Heart right ventricle (tissue), 16 donors: Measurements from ENCODE around the gene SEMA3E. TPM values are rescaled to one million over a fixed set of nuclear protein-coding genes. Genes with fewer than 3 reads are reported as not detected.

Source experiments
- ATAC-seq, 8 donors: fragments of 200-7000 bp; cut with Tn5 transposase; one replicate each; pipeline ENCODE4 v1.9.1; 2020; ENCODE audit warnings: mild to moderate bottlenecking in 8 of 8, moderate library complexity in 8 of 8, moderate number of reproducible peaks in 1 of 8
- DNase-seq, 2 donors: peaks; one replicate each; pipeline ENCODE4 v3.0.0-alpha.2; 2020
- H3K27ac ChIP-seq, 10 donors: fragments of 200-600 bp; sonication (generic) in 2 of 10; one replicate each; pipeline versions ENCODE4 v1.5.0 to v1.8.0; 2020 to 2022; ENCODE audit warnings: mild to moderate bottlenecking in 3 of 10
- H3K27me3 ChIP-seq, 7 donors: fragments of 200-600 bp; one replicate each; pipeline ENCODE4 v1.8.0; 2021 to 2022; ENCODE audit warnings: mild to moderate bottlenecking in 2 of 7
- H3K36me3 ChIP-seq, 9 donors: fragments of 200-600 bp; sonication (generic) in 1 of 9; one replicate each; pipeline versions ENCODE4 v1.5.0 to v1.8.0; 2020 to 2022; ENCODE audit warnings: mild to moderate bottlenecking in 2 of 9
- H3K4me1 ChIP-seq, 9 donors: fragments of 200-600 bp; sonication (generic) in 1 of 9; one replicate each; pipeline versions ENCODE4 v1.5.0 to v1.8.0; 2020 to 2022; ENCODE audit warnings: mild to moderate bottlenecking in 4 of 9
- H3K4me3 ChIP-seq, 10 donors: fragments of 200-600 bp; sonication (generic) in 2 of 10; one replicate each; pipeline versions ENCODE4 v1.5.0 to v1.8.0; 2020 to 2022; ENCODE audit warnings: mild to moderate bottlenecking in 7 of 10, moderate library complexity in 2 of 10
- H3K9me3 ChIP-seq, 11 donors: fragments of 200-600 bp in 10 of 11; sonication (generic) in 2 of 11; one replicate each; pipeline versions ENCODE4 v1.5.0 to v1.8.0; 2013 to 2022; ENCODE audit warnings: mild to moderate bottlenecking in 2 of 11, control low read depth in 1 of 11, moderate library complexity in 1 of 11
- WGBS, 2 donors: extraction: QIAGEN DNeasy Blood & Tissue Kit; methylation state at CpG; one replicate each; pipeline ENCODE4 v1.1.7; 2013; ENCODE audit warnings: inconsistent platforms in 1 of 2; 5-methylcytosine and 5-hydroxymethylcytosine counted together
- intact Hi-C, 10 donors: fragments of 100-400 bp; cut with DNase I; formaldehyde crosslinking; loops; one replicate each; pipeline versions ENCODE4 v1.11.1 to v1.14.2; 2022
- polyA plus RNA-seq, 2 donors: library from polyadenylated mRNA; stranded (reverse); fragments of 200-250 nt; gene quantifications; one replicate each; pipeline ENCODE4 v1.2.3, GENCODE V29; 2013
- total RNA-seq, 10 donors: library from RNA; stranded (reverse); fragmentation: NEBNext Ultra II Directional in 3 of 10; extraction: Animal tissue kit (Norgen Biotek cat#: 25700) in 3 of 10; gene quantifications; one replicate each; pipeline versions ENCODE4 v1.2.1 to v1.2.4, GENCODE V29; 2021 to 2023
- TF ChIP-seq, protein P1 (sequence below), 9 donors: fragments of 200-600 bp; sonication (generic) in 2 of 9; IDR thresholded peaks; one replicate each; pipeline versions ENCODE4 v1.5.0 to v1.8.0; 2021 to 2022; ENCODE audit warnings: antibody characterized with exemption in 9 of 9, mild to moderate bottlenecking in 5 of 9, moderate library complexity in 1 of 9
- donor health status: Arrhythmogenic right ventricular cardiomyopathy.
- donor health status: ischemic (EF 13 %, LVEDD 7.1; RV severe dilation, severe dysfunction).
- donor health status: healthy with polysubstance abuse.
- donor health status: DM: no; HTN: yes; CAD: no.
- donor health status: DM: no; HTN: no; CAD: no.
- donor health status: ischemic (EF 25% LVEDD 6.9; RV normal size, moderate dysfunction).
- donor health status: ischemic (EF 25% LVEDD 5.7; RV mildly dilated, moderate dysfunction).
- donor health status: healthy.
- donor health status: DM: yes; HTN: yes; CAD: no.
- donor health status: Ischemic cardiomyopathy.
- donor health status: ischemic (EF 35%, LVEDD 5.7; RV mildly dilated, moderate dysfunction).
- donor health status: nonischemic (EF 11% LVEDD 7.7; RV severe dilation, severe dysfunction).
- donor health status: DM: yes; HTN: yes; CAD: no.
- donor health status: PGD.
- donor health status: ischemic (EF 29% LVEDD 5.4; RV normal size, mild dysfunction).
- donor health status: nonischemic (EF 23%, LVEDD 6.1; RV moderate dilation, normal function).

The SEMA3E gene
- total and polyA plus RNA-seq, 12 donors, result under 0.01 to 0.53 (median 0.30) TPM; not detected in 4

DNA sequence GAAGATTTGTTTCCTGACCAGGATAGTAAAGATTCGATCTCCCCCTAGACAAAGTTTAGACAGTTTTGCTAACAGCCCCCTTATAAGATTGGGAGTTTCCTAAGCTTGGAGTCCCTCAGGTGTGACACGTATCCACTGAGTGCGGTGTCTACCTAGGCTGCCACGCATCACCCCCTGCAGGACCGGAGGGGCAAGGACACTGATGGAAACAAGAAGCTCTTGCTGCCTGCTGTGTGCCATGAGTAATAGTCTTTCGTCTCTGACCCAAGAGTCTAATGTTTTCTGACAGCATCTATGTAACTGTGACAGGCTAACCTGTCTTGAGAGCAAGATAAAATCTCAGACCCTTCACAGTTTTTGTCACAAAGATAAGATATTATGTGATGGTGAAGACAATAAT is 173.5 kb downstream of the SEMA3E start:
- H3K9me3 ChIP-seq, result no peaks in the 10 kb centered on the region
- no peaks in the 10 kb centered on the region for H3K36me3 ChIP-seq
- WGBS, 2 donors, result 44 to 55% methylated on average over 6 of the region's 6 CpGs
- no peak for DNase-seq
- no peak overlapping the region for H3K4me3 ChIP-seq
- H3K27ac ChIP-seq, result no peak overlapping the region
- H3K27me3 ChIP-seq, result no peaks in the 10 kb centered on the region
- no peaks in the 10 kb centered on the region for H3K4me1 ChIP-seq
- intact Hi-C loops, result no loop called here
- no peak for ATAC-seq
- TF ChIP-seq, protein P1, sequence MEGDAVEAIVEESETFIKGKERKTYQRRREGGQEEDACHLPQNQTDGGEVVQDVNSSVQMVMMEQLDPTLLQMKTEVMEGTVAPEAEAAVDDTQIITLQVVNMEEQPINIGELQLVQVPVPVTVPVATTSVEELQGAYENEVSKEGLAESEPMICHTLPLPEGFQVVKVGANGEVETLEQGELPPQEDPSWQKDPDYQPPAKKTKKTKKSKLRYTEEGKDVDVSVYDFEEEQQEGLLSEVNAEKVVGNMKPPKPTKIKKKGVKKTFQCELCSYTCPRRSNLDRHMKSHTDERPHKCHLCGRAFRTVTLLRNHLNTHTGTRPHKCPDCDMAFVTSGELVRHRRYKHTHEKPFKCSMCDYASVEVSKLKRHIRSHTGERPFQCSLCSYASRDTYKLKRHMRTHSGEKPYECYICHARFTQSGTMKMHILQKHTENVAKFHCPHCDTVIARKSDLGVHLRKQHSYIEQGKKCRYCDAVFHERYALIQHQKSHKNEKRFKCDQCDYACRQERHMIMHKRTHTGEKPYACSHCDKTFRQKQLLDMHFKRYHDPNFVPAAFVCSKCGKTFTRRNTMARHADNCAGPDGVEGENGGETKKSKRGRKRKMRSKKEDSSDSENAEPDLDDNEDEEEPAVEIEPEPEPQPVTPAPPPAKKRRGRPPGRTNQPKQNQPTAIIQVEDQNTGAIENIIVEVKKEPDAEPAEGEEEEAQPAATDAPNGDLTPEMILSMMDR (IDR thresholded peaks at IDR 0.05), result no peak

DNA sequence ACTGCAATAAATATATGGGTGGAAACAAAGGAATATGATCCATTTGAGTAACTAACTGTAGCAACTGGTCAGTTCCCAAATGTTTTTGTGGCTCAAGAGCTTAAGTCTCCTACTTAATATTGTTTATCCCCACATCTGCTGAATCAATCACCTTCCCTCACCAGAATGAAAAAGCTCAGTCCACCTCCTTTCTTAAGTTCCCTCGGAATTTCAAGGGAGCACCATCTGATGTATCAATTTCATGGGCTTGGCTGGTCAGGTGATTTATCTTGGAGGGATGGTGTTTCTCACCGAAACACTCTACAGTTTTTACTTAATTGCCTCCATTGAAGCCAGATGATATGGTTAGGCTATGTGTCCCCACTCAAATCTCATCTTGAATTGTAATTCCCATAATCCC is 176.6 kb downstream of the SEMA3E start:
- Histone ChIP-seq H3K27ac (no peak overlapping the region), H3K4me1 (peaks cover 0 to 9% (median 0%) of the 10 kb centered on the region in 9 donors), H3K27me3 (no peaks in the 10 kb centered on the region), H3K36me3 (no peaks in the 10 kb centered on the region), H3K4me3 (no peak overlapping the region), H3K9me3 (no peaks in the 10 kb centered on the region)
- ATAC-seq (no peak), DNase-seq (no peak)
- TF ChIP-seq, protein P1 (IDR thresholded peaks at IDR 0.05), result no peak
- 76 to 82% methylated on average over 2 of the region's 2 CpGs for WGBS, 2 donors
- intact Hi-C loops, result no loop called here

DNA sequence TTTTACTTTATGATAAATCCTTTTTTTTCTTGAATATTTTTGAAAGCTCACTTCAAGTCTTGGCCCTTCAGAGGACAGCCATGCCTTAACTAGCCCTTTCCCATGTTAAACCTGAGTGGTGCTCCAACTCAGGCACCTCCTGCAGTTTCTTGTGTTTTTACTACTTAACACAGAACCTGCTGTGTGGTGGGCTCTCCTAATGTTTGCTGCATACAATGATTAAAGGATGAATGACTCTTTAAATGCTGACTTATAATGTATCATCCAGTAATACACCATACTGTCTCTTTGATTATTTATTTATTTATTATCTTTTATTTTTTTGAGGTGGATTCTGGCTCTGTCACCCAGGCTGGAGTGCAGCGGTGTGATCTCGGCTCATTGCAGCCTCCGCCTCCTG is 179.4 kb downstream of the SEMA3E start:
- no peak for ATAC-seq
- H3K27ac ChIP-seq, result no peak overlapping the region
- no peaks in the 10 kb centered on the region for H3K36me3 ChIP-seq
- DNase-seq, result no peak
- WGBS, 2 donors, result 95 to 98% methylated on average over 3 of the region's 3 CpGs
- H3K4me3 ChIP-seq, result no peak overlapping the region
- no peaks in the 10 kb centered on the region for H3K9me3 ChIP-seq
- intact Hi-C loops, result no loop called here
- H3K4me1 ChIP-seq, result peaks cover 0 to 9% (median 0%) of the 10 kb centered on the region in 9 donors
- no peaks in the 10 kb centered on the region for H3K27me3 ChIP-seq
- TF ChIP-seq, protein P1 (IDR thresholded peaks at IDR 0.05), result no peak

DNA sequence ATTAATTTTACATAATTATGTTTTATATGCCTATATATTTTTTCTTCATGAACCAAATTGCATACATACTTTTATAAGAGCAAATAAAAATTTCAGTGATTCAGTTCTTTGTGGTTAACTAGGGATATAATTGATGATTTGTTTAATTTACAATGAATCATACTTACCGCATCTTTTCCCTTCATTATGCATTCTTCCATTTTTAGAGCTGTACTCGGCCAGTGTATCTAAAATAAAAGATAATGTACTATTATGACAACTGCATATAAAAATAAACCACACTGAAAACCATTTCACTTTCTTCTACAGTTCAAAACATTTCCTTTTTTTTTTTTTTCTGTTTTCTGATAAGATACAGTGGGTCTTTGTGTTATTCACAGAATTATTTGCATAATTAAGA is 179.9 kb downstream of the SEMA3E start:
- WGBS, 2 donors, result 45 to 47% methylated on average over 2 of the region's 2 CpGs
- TF ChIP-seq, protein P1 (IDR thresholded peaks at IDR 0.05), result no peak
- no peak for DNase-seq
- Histone ChIP-seq H3K4me1 (peaks cover 0 to 9% (median 0%) of the 10 kb centered on the region in 9 donors), H3K4me3 (no peak overlapping the region), H3K27me3 (no peaks in the 10 kb centered on the region), H3K9me3 (no peaks in the 10 kb centered on the region), H3K27ac (no peak overlapping the region), H3K36me3 (no peaks in the 10 kb centered on the region)
- ATAC-seq, result no peak
- intact Hi-C loops, result no loop called here
